ENCODE results near the gene FKBP8. TPM values are rescaled to one million over a fixed set of nuclear protein-coding genes. Genes with fewer than 3 reads are reported as not detected.
A peak's percentile ranks its signal among the peaks of the same experiment; 100 is the strongest.

FKBP8 gene
- total RNA-seq, 2 donors from 2014 or later = 326 to 536 TPM

DNA sequence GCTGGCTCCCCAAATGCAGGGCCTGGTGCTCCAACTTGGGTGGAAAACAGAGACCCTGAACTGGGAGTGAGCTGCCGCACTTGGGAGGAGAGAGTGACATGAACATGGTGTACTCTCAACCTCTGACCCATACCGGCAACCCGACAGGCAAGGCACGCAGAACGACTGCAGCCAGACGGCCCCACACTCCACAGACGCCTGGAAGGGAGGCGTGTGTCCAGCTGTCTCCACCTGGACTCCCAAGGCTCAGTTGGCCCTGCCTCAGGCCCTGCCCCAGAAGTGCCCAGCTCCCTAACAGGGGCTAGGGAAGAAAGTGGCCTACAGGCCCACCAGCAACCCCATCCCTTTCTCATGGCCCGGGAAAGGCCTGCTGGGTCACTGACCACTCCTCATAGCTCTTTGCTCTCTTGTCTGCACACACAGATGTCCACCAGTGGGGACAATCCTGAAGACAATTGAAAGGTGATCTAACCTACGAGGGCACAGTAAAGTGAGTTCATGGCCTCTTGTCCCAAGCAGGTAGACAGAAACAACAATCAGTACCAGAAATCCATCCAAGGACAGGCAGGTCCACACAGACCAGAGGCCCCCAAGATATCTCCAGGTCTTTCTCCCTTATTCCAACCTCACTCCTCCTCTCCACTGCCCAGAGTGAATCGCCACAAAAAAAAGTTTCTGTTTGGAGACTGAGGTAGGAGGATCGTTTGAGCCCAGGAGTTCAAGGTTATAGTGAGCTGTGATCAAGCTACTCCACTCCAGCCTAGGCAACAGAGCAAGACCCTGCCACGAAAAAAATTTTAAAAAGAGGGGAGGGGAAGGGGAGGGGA, 49.7 kb downstream of the FKBP8 start:
- no peaks in the 10 kb centered on the region for H3K27me3 ChIP-seq (replicated peaks; ENCODE audit: insufficient read depth)
- 68% methylated on average over 13 of the region's 13 CpGs for WGBS
- no peak overlapping the region for H3K4me3 ChIP-seq
- H3K27ac ChIP-seq = peak overlapping the region in 1 of 2 donors; percentile 21
- no peaks in the 10 kb centered on the region for H3K36me3 ChIP-seq
- no peak for DNase-seq (ENCODE audit: low spot score)
- no peaks in the 10 kb centered on the region for H3K9me3 ChIP-seq
- intact Hi-C loops (cut with DNase I) = no loop called here
- TF ChIP-seq, protein P1, sequence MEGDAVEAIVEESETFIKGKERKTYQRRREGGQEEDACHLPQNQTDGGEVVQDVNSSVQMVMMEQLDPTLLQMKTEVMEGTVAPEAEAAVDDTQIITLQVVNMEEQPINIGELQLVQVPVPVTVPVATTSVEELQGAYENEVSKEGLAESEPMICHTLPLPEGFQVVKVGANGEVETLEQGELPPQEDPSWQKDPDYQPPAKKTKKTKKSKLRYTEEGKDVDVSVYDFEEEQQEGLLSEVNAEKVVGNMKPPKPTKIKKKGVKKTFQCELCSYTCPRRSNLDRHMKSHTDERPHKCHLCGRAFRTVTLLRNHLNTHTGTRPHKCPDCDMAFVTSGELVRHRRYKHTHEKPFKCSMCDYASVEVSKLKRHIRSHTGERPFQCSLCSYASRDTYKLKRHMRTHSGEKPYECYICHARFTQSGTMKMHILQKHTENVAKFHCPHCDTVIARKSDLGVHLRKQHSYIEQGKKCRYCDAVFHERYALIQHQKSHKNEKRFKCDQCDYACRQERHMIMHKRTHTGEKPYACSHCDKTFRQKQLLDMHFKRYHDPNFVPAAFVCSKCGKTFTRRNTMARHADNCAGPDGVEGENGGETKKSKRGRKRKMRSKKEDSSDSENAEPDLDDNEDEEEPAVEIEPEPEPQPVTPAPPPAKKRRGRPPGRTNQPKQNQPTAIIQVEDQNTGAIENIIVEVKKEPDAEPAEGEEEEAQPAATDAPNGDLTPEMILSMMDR (IDR thresholded peaks at IDR 0.05) = no peak
- TF ChIP-seq POLR2A (IDR thresholded peaks at IDR 0.05) (no peak), POLR2AphosphoS5 (IDR thresholded peaks at IDR 0.05) (no peak)
- peaks cover 11% of the 10 kb centered on the region for H3K4me1 ChIP-seq (replicated peaks)

GRCh38 chr19:18491995-18492953, 51.1 kb downstream of the FKBP8 start:
- H3K27me3 ChIP-seq (replicated peaks; ENCODE audit: insufficient read depth) = no peaks in the 10 kb centered on the region
- no peak for DNase-seq (ENCODE audit: low spot score)
- no peak overlapping the region for H3K4me3 ChIP-seq
- no peaks in the 10 kb centered on the region for H3K36me3 ChIP-seq
- H3K4me1 ChIP-seq (replicated peaks) = peaks cover 21% of the 10 kb centered on the region
- no peaks in the 10 kb centered on the region for H3K9me3 ChIP-seq
- 90% methylated on average over 15 of the region's 15 CpGs for WGBS
- TF ChIP-seq POLR2A (IDR thresholded peaks at IDR 0.05) (no peak), POLR2AphosphoS5 (IDR thresholded peaks at IDR 0.05) (no peak)
- TF ChIP-seq, protein P1 (IDR thresholded peaks at IDR 0.05) = no peak
- H3K27ac ChIP-seq = no peak overlapping the region
- intact Hi-C loops (cut with DNase I) = no loop called here

DNA sequence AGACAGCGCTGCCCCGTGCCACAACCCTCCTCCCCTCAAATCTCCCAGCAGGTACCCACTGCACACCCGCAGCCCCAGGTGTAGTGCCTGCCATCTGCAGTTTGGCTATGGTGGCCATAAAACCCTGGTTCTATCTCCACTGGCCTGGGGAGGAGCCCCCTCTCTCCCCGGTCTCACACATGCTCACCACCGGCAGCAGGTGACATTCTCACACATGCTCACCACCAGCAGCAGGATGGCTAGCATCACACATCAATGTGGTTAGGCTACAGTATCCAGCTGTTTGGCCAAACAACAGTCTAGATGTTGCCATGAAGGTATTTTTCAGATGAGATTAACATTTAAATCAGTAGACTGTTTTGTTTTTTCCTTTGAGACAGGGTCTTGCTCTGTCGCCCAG, 52.6 kb downstream of the FKBP8 start:
- WGBS = 94% methylated on average over 6 of the region's 6 CpGs
- intact Hi-C loops (cut with DNase I) = no loop called here
- Histone ChIP-seq H3K4me3 (no peak overlapping the region), H3K27me3 (replicated peaks; ENCODE audit: insufficient read depth) (no peaks in the 10 kb centered on the region), H3K4me1 (replicated peaks) (peaks cover 14% of the 10 kb centered on the region), H3K9me3 (no peaks in the 10 kb centered on the region), H3K27ac (no peak overlapping the region), H3K36me3 (no peaks in the 10 kb centered on the region)
- no peak for DNase-seq (ENCODE audit: low spot score)
- TF ChIP-seq POLR2A (IDR thresholded peaks at IDR 0.05) (no peak), POLR2AphosphoS5 (IDR thresholded peaks at IDR 0.05) (no peak)

- Histone ChIP-seq H3K4me1 (replicated peaks) (peaks cover 14% of the 10 kb centered on the region), H3K9me3 (no peaks in the 10 kb centered on the region), H3K4me3 (no peak overlapping the region), H3K27ac (no peak overlapping the region), H3K27me3 (replicated peaks; ENCODE audit: insufficient read depth) (no peaks in the 10 kb centered on the region), H3K36me3 (no peaks in the 10 kb centered on the region)
- intact Hi-C loops (cut with DNase I) = no loop called here
- TF ChIP-seq POLR2A (IDR thresholded peaks at IDR 0.05) (no peak), POLR2AphosphoS5 (IDR thresholded peaks at IDR 0.05) (no peak)
- TF ChIP-seq, protein P1 (IDR thresholded peaks at IDR 0.05) = no peak
- DNase-seq (ENCODE audit: low spot score) = no peak
- 90% methylated on average over 14 of the region's 14 CpGs for WGBS
Observed at GRCh38 chr19:18489627-18490184, 53.7 kb downstream of the FKBP8 start.

All from prostate gland (tissue), 2 donors.